Stomach (tissue), 4 donors: ENCODE data around the gene PALM3.

ENCODE experiments used
- POLR2A ChIP-seq, 4 donors: fragments of 450-650 bp; IDR thresholded peaks; one replicate each; pipeline ENCODE4 v1.6.1; 2016; ENCODE audit warnings: antibody characterized with exemption in 4 of 4, control low read depth in 2 of 4, mild to moderate bottlenecking in 1 of 4, moderate library complexity in 1 of 4
- POLR2AphosphoS5 ChIP-seq, 3 donors: sonication (generic); formaldehyde crosslinking; IDR thresholded peaks; one replicate each; pipeline ENCODE4 v1.6.1; 2016; ENCODE audit warnings: antibody characterized with exemption in 3 of 3
- TF ChIP-seq, protein P1 (sequence below), 7 experiments: fragments of 450-650 bp in 4 of 7; fragments of 200-600 bp in 3 of 7; sonication (generic) in 3 of 7; IDR thresholded peaks; one replicate each; pipeline ENCODE4 v1.5.1; 2016 to 2019; ENCODE audit warnings: antibody characterized with exemption in 7 of 7, control low read depth in 2 of 7, mild to moderate bottlenecking in 1 of 7

DNA sequence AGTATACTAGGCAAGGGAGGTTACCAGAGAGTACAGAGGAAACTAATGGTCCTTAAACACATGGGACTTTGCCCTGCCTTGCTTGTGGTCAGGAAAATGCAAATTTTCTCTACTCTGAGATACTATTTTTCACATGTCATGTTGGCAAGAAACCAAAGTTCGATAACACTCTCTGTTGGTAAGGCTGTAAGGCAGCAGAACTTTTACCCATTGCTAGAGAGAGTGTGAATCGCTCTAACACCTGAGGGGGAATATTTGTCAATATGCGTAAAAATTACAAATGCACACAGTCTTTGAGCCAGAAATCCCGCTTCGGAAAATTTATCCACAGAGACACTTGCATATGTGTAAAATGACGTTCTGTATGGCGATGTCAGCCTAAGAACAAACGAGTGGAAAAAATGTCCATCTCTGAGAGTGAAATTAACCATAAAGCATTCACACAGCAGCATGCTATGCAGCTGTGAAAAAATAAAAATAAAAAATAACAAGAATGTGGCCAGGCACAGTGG lies 46.3 kb downstream of the PALM3 start:
- TF ChIP-seq, protein P1, sequence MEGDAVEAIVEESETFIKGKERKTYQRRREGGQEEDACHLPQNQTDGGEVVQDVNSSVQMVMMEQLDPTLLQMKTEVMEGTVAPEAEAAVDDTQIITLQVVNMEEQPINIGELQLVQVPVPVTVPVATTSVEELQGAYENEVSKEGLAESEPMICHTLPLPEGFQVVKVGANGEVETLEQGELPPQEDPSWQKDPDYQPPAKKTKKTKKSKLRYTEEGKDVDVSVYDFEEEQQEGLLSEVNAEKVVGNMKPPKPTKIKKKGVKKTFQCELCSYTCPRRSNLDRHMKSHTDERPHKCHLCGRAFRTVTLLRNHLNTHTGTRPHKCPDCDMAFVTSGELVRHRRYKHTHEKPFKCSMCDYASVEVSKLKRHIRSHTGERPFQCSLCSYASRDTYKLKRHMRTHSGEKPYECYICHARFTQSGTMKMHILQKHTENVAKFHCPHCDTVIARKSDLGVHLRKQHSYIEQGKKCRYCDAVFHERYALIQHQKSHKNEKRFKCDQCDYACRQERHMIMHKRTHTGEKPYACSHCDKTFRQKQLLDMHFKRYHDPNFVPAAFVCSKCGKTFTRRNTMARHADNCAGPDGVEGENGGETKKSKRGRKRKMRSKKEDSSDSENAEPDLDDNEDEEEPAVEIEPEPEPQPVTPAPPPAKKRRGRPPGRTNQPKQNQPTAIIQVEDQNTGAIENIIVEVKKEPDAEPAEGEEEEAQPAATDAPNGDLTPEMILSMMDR (IDR thresholded peaks at IDR 0.05), result no peak
- TF ChIP-seq POLR2A (IDR thresholded peaks at IDR 0.05) (no peak), POLR2AphosphoS5 (IDR thresholded peaks at IDR 0.05) (no peak)
